Stimulated activated CD4-positive, alpha-beta T cell treated with anti-CD3 and anti-CD28 coated beads, TNF-alpha, amount 100 ng/mL, for 24 hours (primary cell): ENCODE data around the gene GSK3A.

Experiments used
- DNase-seq, 3 experiments: peaks; one replicate each; pipeline ENCODE4 v3.0.0-alpha.2; 2020; ENCODE audit warnings: low read depth in 3 of 3

The GSK3A gene

GRCh38 chr19:42200116-42200715 lies 42.2 kb downstream of the GSK3A start:
- DNase-seq, result no peak

- DNase-seq, result peak in 1 of 3 experiments; percentile 65
These were observed 42.8 kb downstream of the GSK3A start for GRCh38 chr19:42199440-42200115.

- DNase-seq, result peak in 1 of 3 experiments; percentile 43
These were observed 43.5 kb downstream of the GSK3A start for GRCh38 chr19:42198676-42199439.

- DNase-seq, result no peak
These were observed 45.0 kb downstream of the GSK3A start for GRCh38 chr19:42197375-42197817.

- no peak for DNase-seq
These were observed 46.1 kb downstream of the GSK3A start for GRCh38 chr19:42196011-42197001.

- no peak for DNase-seq
These were observed 48.7 kb downstream of the GSK3A start for GRCh38 chr19:42193706-42194105.

- DNase-seq, result no peak
These were observed 49.1 kb downstream of the GSK3A start for GRCh38 chr19:42193294-42193693.

- DNase-seq, result no peak
These were observed 50.5 kb downstream of the GSK3A start for GRCh38 chr19:42191855-42192254.

GRCh38 chr19:42191330-42191729 lies 51.1 kb downstream of the GSK3A start:
- no peak for DNase-seq

- DNase-seq, result no peak
These were observed 53.3 kb downstream of the GSK3A start for GRCh38 chr19:42189133-42189532.

GRCh38 chr19:42188665-42189064 lies 53.7 kb downstream of the GSK3A start:
- DNase-seq, result no peak

GRCh38 chr19:42185277-42185676 lies 57.1 kb downstream of the GSK3A start:
- DNase-seq, result no peak

- DNase-seq, result peak; percentile 51 to 76 (median 61)
These were observed 58.0 kb downstream of the GSK3A start for GRCh38 chr19:42184401-42184861.
